ENCODE data around the gene CYP2R1. TPM values are rescaled to one million over a fixed set of nuclear protein-coding genes. Genes with fewer than 3 reads are reported as not detected.

The CYP2R1 gene
- total RNA-seq, 1 experiment from 2014 or later, result 33.0 TPM

DNA sequence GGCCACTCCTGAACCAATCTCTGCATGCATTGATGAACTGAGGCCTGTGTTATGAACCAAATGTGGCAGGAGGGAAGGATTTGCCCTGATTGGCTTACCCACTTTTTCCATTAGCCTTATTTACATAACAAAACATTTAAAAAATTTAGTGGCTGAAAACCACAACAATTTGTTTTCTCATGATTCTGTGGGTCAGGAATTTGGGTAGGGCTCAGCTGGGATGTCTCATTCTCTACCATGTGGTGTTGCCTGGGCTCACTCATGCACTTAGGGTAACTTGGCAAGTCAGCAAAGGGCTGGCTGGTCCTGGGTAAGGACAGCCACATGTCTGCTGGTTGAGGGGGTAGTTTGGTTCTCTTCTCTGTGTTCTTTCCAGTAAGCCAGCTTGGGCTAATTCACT lies 35.1 kb upstream of the CYP2R1 start:
- intact Hi-C loops (cut with micrococcal nuclease; ENCODE audit: unreplicated experiment), result no loop called here
- no peak overlapping the region for H3K27ac Mint-ChIP-seq (ENCODE audit: unreplicated experiment)
- H3K27me3 Mint-ChIP-seq (ENCODE audit: insufficient read depth, unreplicated experiment), result peaks cover 10% of the 10 kb centered on the region
- Histone ChIP-seq H3K4me1 (no peaks in the 10 kb centered on the region), H3K9me3 (no peaks in the 10 kb centered on the region), H3K27me3 (replicated peaks; ENCODE audit: control insufficient read depth, insufficient read depth, low read length) (no peaks in the 10 kb centered on the region; the same call in 1 of the 2 replicates), H3K4me3 (ENCODE audit: low read depth, low read length) (no peak overlapping the region), H3K36me3 (ENCODE audit: control insufficient read depth, insufficient read depth, low read length) (no peaks in the 10 kb centered on the region)
- ChIA-PET POLR2A (no interaction called here), CTCF (no interaction called here)
- H3K9me3 Mint-ChIP-seq (ENCODE audit: unreplicated experiment), result no peaks in the 10 kb centered on the region
- TF ChIP-seq, protein P1, sequence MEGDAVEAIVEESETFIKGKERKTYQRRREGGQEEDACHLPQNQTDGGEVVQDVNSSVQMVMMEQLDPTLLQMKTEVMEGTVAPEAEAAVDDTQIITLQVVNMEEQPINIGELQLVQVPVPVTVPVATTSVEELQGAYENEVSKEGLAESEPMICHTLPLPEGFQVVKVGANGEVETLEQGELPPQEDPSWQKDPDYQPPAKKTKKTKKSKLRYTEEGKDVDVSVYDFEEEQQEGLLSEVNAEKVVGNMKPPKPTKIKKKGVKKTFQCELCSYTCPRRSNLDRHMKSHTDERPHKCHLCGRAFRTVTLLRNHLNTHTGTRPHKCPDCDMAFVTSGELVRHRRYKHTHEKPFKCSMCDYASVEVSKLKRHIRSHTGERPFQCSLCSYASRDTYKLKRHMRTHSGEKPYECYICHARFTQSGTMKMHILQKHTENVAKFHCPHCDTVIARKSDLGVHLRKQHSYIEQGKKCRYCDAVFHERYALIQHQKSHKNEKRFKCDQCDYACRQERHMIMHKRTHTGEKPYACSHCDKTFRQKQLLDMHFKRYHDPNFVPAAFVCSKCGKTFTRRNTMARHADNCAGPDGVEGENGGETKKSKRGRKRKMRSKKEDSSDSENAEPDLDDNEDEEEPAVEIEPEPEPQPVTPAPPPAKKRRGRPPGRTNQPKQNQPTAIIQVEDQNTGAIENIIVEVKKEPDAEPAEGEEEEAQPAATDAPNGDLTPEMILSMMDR (IDR thresholded peaks at IDR 0.05; ENCODE audit: insufficient read depth in 1 of 2, low read depth in 1 of 2, low read length in 1 of 2, severe bottlenecking in 1 of 2, unreplicated experiment in 1 of 2), result no peak
- no TSS peak for BruUV-seq (replicated peaks)
- no peaks in the 10 kb centered on the region for H3K4me1 Mint-ChIP-seq (ENCODE audit: low read depth, unreplicated experiment)
- no peak for DNase-seq
- H3K36me3 Mint-ChIP-seq (ENCODE audit: insufficient read depth, unreplicated experiment), result no peaks in the 10 kb centered on the region
- no peak overlapping the region for H3K4me3 Mint-ChIP-seq (ENCODE audit: unreplicated experiment)

DNA sequence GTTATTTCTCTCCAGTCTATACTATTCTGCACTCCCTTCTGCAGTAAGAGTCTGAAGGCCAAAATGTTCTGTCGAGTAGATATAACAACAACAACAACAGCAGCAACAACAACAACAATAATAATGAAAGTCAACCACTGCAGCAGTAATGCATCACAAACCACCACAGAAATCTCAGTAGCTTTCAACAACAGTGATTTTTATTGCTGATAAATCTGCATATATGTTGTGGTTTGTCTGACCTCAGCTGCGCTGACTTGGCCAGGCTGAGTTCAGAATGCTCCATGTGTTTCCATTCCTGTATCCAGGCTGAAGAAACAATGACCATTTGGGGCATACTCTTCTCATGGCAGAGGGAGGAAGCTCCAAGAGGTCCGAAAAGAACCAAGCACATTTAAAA lies 32.3 kb upstream of the CYP2R1 start:
- peaks cover 3% of the 10 kb centered on the region for H3K27me3 Mint-ChIP-seq (ENCODE audit: insufficient read depth, unreplicated experiment)
- peaks cover 9% of the 10 kb centered on the region for H3K4me1 Mint-ChIP-seq (ENCODE audit: low read depth, unreplicated experiment)
- TF ChIP-seq, protein P1 (IDR thresholded peaks at IDR 0.05; ENCODE audit: insufficient read depth in 1 of 2, low read depth in 1 of 2, low read length in 1 of 2, severe bottlenecking in 1 of 2, unreplicated experiment in 1 of 2), result no peak
- Histone ChIP-seq H3K4me3 (ENCODE audit: low read depth, low read length) (no peak overlapping the region), H3K27me3 (replicated peaks; ENCODE audit: control insufficient read depth, insufficient read depth, low read length) (no peaks in the 10 kb centered on the region; the same call in 1 of the 2 replicates), H3K4me1 (peaks cover 9% of the 10 kb centered on the region), H3K36me3 (ENCODE audit: control insufficient read depth, insufficient read depth, low read length) (no peaks in the 10 kb centered on the region), H3K9me3 (no peaks in the 10 kb centered on the region)
- DNase-seq, result no peak
- H3K36me3 Mint-ChIP-seq (ENCODE audit: insufficient read depth, unreplicated experiment), result no peaks in the 10 kb centered on the region
- no TSS peak for BruUV-seq (replicated peaks)
- H3K9me3 Mint-ChIP-seq (ENCODE audit: unreplicated experiment), result peaks cover 6% of the 10 kb centered on the region
- ChIA-PET POLR2A (no interaction called here), CTCF (interaction anchor here (1.8 kb wide), 1 partner anchor 16 kb away, joined by 8 read pairs; no protein-coding TSS in a partner anchor)
- no peak overlapping the region for H3K27ac Mint-ChIP-seq (ENCODE audit: unreplicated experiment)
- intact Hi-C loops (cut with micrococcal nuclease; ENCODE audit: unreplicated experiment), result no loop called here
- H3K4me3 Mint-ChIP-seq (ENCODE audit: unreplicated experiment), result no peak overlapping the region

DNA sequence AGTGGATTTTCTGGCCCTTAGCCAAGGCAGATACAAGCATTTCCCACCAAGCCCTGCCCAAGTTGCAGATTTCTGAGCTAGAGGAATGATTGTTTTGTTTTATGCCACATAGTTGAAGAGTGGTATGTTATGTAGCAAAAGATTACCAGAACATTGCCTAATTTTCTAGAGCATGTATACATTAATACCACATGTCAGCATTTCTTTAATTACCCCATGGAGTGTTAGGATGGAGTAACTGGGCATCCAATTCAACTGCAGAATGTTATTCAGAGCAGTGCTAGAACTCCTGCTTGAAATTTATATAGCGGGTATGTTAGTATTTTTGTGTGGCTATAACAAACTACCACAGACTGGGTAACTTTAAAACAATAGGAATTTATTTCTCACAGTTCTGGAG lies 24.4 kb upstream of the CYP2R1 start:
- H3K36me3 ChIP-seq (ENCODE audit: control insufficient read depth, insufficient read depth, low read length), result no peaks in the 10 kb centered on the region
- TF ChIP-seq, protein P1 (IDR thresholded peaks at IDR 0.05; ENCODE audit: insufficient read depth in 1 of 2, low read depth in 1 of 2, low read length in 1 of 2, severe bottlenecking in 1 of 2, unreplicated experiment in 1 of 2), result no peak
- ChIA-PET POLR2A (no interaction called here), CTCF (no interaction called here)
- DNase-seq, result no peak
- peaks cover 16% of the 10 kb centered on the region for H3K9me3 Mint-ChIP-seq (ENCODE audit: unreplicated experiment)
- H3K4me1 ChIP-seq, result peaks cover 9% of the 10 kb centered on the region
- no peak overlapping the region for H3K4me3 ChIP-seq (ENCODE audit: low read depth, low read length)
- BruUV-seq (replicated peaks), result no TSS peak
- H3K9me3 ChIP-seq, result peaks cover 6% of the 10 kb centered on the region; the same call in 1 of the 2 replicates
- no peaks in the 10 kb centered on the region for H3K27me3 ChIP-seq (replicated peaks; ENCODE audit: control insufficient read depth, insufficient read depth, low read length)
- intact Hi-C loops (cut with micrococcal nuclease; ENCODE audit: unreplicated experiment), result no loop called here
- peaks cover 12% of the 10 kb centered on the region for H3K4me1 Mint-ChIP-seq (ENCODE audit: low read depth, unreplicated experiment)
- H3K36me3 Mint-ChIP-seq (ENCODE audit: insufficient read depth, unreplicated experiment), result no peaks in the 10 kb centered on the region
- H3K27me3 Mint-ChIP-seq (ENCODE audit: insufficient read depth, unreplicated experiment), result peaks cover 3% of the 10 kb centered on the region
- no peak overlapping the region for H3K27ac Mint-ChIP-seq (ENCODE audit: unreplicated experiment)
- no peak overlapping the region for H3K4me3 Mint-ChIP-seq (ENCODE audit: unreplicated experiment)
